ENCODE results near the gene ERBB2.

- no peak for TF ChIP-seq CTCF (IDR thresholded peaks at IDR 0.05)
- TF ChIP-seq POLR2AphosphoS5 (IDR thresholded peaks at IDR 0.05), result no peak
Observed at GRCh38 chr17:39674702-39675389, 25.0 kb upstream of the ERBB2 start.

All from upper lobe of left lung (tissue), 4 donors.